Stomach (tissue), 4 donors: Measurements from ENCODE around the gene DEPDC1.

Experiments used
- EP300 ChIP-seq: sonication (generic); formaldehyde crosslinking; IDR thresholded peaks from one replicate; pipeline ENCODE4 v1.6.1; 2017; ENCODE audit warnings: antibody characterized with exemption
- POLR2A ChIP-seq, 4 donors: fragments of 450-650 bp; IDR thresholded peaks; one replicate each; pipeline ENCODE4 v1.6.1; 2016; ENCODE audit warnings: antibody characterized with exemption in 4 of 4, control low read depth in 2 of 4, mild to moderate bottlenecking in 1 of 4, moderate library complexity in 1 of 4

DNA sequence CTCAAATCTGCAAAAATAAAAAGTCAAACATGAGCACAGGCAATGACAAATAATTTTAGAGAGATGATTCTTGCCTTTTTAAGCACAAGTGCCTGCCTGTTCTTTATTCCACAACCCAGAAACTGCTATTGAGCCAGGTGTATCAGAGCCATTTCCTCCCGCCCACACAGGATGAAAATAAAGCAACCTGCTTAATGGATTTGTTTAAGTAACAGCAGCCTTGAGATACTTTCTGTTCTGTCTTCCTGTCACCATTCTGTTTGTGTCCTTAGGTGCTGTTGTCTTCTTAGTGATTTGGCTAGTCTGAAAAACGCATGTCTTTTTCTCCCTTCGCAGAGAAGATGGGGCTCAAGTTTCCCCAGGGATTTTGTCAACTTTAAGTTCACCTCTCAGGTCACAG lies 58.6 kb downstream of the DEPDC1 start:
- TF ChIP-seq EP300 (no peak), POLR2A (IDR thresholded peaks at IDR 0.05) (no peak)
